HG02870 (cell line): ENCODE measurements around the gene CD276.
"Not testable (repeated sequence)": the region's sequence is repeated elsewhere in the genome, so short reads cannot be mapped to it uniquely, and the experiment has no call there.

Source experiments
- ATAC-seq: cut with Tn5 transposase; IDR thresholded peaks from one replicate; pipeline ENCODE4 v1.9.1; 2021; ENCODE audit warnings: mild to moderate bottlenecking, moderate library complexity; ENCODE audit not compliant: unreplicated experiment

CD276 gene

GRCh38 chr15:73683777-73684580 lies at the start of gene CD276:
TSS of gene CD276 (plus strand) at chr15:73684383. CDS start at chr15:73699640, 15,257 bp downstream.
- ATAC-seq, result no peak

GRCh38 chr15:73637527-73637926 lies 46.7 kb upstream of the CD276 start:
- ATAC-seq, result no peak

GRCh38 chr15:73639464-73639863 lies 44.7 kb upstream of the CD276 start:
- ATAC-seq, result not testable (repeated sequence)

- ATAC-seq, result no peak
Measured at GRCh38 chr15:73647259-73648013, 36.7 kb upstream of the CD276 start.

GRCh38 chr15:73648014-73648295 lies 36.2 kb upstream of the CD276 start:
- no peak for ATAC-seq

GRCh38 chr15:73650416-73651126 lies 33.6 kb upstream of the CD276 start:
- ATAC-seq, result no peak

GRCh38 chr15:73654659-73655058 lies 29.5 kb upstream of the CD276 start:
- ATAC-seq, result no peak

- ATAC-seq, result no peak
Measured at GRCh38 chr15:73655724-73656123, 28.5 kb upstream of the CD276 start.

- no peak for ATAC-seq
Measured at GRCh38 chr15:73658645-73659044, 25.5 kb upstream of the CD276 start.

- no peak for ATAC-seq
Measured at GRCh38 chr15:73660455-73660854, 23.7 kb upstream of the CD276 start.

GRCh38 chr15:73674587-73674986 lies 9.6 kb upstream of the CD276 start:
- ATAC-seq, result no peak

- ATAC-seq, result no peak
Measured at GRCh38 chr15:73677146-73677607, 7.0 kb upstream of the CD276 start.

- no peak for ATAC-seq
Measured at GRCh38 chr15:73677733-73678132, 6.5 kb upstream of the CD276 start.

- no peak for ATAC-seq
Measured at GRCh38 chr15:73678498-73678897, 5.7 kb upstream of the CD276 start.

GRCh38 chr15:73679180-73679579 lies 5.0 kb upstream of the CD276 start:
- no peak for ATAC-seq

- no peak for ATAC-seq
Measured at GRCh38 chr15:73679964-73680363, 4.2 kb upstream of the CD276 start.

- no peak for ATAC-seq
Measured at GRCh38 chr15:73680549-73680948, 3.6 kb upstream of the CD276 start.

GRCh38 chr15:73681063-73681462 lies 3.1 kb upstream of the CD276 start:
- no peak for ATAC-seq

- ATAC-seq, result no peak
Measured at GRCh38 chr15:73681856-73682599, 2.2 kb upstream of the CD276 start.

GRCh38 chr15:73682600-73683090 lies 1.5 kb upstream of the CD276 start:
- ATAC-seq, result no peak

GRCh38 chr15:73683257-73683776 lies 866 bp upstream of the CD276 start:
- no peak for ATAC-seq
